NOMO-1 treated with dmso at 0.1 percent for 144 hours (cell line): ENCODE data around the gene CDHR2.

Experiments
- DNase-seq: peaks from one replicate; lab custom pipeline; 2025; ENCODE audit not compliant: unreplicated experiment; lab: John Stamatoyannopoulos, UW

The CDHR2 gene

GRCh38 chr5:176528301-176528700, 20.8 kb upstream of the CDHR2 start:
- no peak for DNase-seq

GRCh38 chr5:176528761-176529115, 20.4 kb upstream of the CDHR2 start:
- DNase-seq: no peak

GRCh38 chr5:176529116-176529740, 19.9 kb upstream of the CDHR2 start:
- DNase-seq: no peak

GRCh38 chr5:176529741-176530141, 19.4 kb upstream of the CDHR2 start:
- no peak for DNase-seq

GRCh38 chr5:176530393-176530982, 18.7 kb upstream of the CDHR2 start:
- DNase-seq: no peak

- DNase-seq: no peak
Observed at GRCh38 chr5:176530983-176531901, 17.9 kb upstream of the CDHR2 start.

GRCh38 chr5:176531902-176532493, 17.1 kb upstream of the CDHR2 start:
- DNase-seq: no peak

- DNase-seq: no peak
Observed at GRCh38 chr5:176532795-176533194, 16.3 kb upstream of the CDHR2 start.

GRCh38 chr5:176533390-176533789, 15.8 kb upstream of the CDHR2 start:
- peak; percentile 67 for DNase-seq

- peak; percentile 47 for DNase-seq
Observed at GRCh38 chr5:176533894-176534611, 15.1 kb upstream of the CDHR2 start.

GRCh38 chr5:176534640-176535039, 14.5 kb upstream of the CDHR2 start:
- DNase-seq: no peak

GRCh38 chr5:176535101-176535663, 14.0 kb upstream of the CDHR2 start:
- DNase-seq: peak; percentile 72

GRCh38 chr5:176535664-176536131, 13.4 kb upstream of the CDHR2 start:
- DNase-seq: no peak

- peak; percentile 65 for DNase-seq
Observed at GRCh38 chr5:176536132-176536901, 12.8 kb upstream of the CDHR2 start.

- DNase-seq: peak; percentile 95
Observed at GRCh38 chr5:176536902-176537553, 12.1 kb upstream of the CDHR2 start, which contains the start of gene RNF44. RNF44 (minus strand) TSS chr5:176537402; CDS start chr5:176532472, 4,930 bp downstream.

GRCh38 chr5:176537554-176538229, 11.4 kb upstream of the CDHR2 start:
- DNase-seq: peak; percentile 100

GRCh38 chr5:176538230-176538988, 10.7 kb upstream of the CDHR2 start:
- DNase-seq: no peak

GRCh38 chr5:176538989-176539384, 10.2 kb upstream of the CDHR2 start:
- DNase-seq: no peak
